ENCODE results near the gene SMARCE1.
A peak's percentile ranks its signal among the peaks of the same experiment; 100 is the strongest.

Gene SMARCE1

DNA sequence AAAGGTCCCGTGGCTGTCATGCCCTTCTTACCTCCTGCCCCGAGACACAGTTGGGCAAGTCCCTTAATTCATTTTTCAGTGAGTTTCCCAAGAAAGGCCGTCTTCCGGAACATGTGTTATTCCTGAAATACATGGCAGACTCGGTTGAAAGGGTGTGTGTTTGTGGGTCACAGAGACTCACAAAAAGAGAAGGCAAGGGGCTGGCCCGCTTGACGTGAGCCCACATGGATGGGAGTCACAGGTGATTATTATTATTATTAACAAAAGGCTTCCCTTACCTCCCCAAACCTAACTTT is 48.2 kb downstream of the SMARCE1 start:
- Histone ChIP-seq H4K20me1 (ENCODE audit: insufficient read depth, low read length) (no peaks in the 10 kb centered on the region), H3K4me3 (ENCODE audit: low read length) (no peak overlapping the region), H3K36me3 (replicated peaks; ENCODE audit: insufficient read depth, low read length) (no peaks in the 10 kb centered on the region), H3K4me1 (ENCODE audit: low read length) (peaks cover 18% of the 10 kb centered on the region), H3F3A (ENCODE audit: insufficient read depth, low read length) (0 out of 2 replicates have a peak, but pooled peaks cover 9% of the 10 kb centered on the region), H3K9me2 (replicated peaks; ENCODE audit: insufficient read depth, low read length) (no peaks in the 10 kb centered on the region), H3K9ac (ENCODE audit: low read length) (no peak overlapping the region), H3K27me3 (replicated peaks; ENCODE audit: insufficient read depth, low read length) (no peaks in the 10 kb centered on the region), H3K4me2 (ENCODE audit: low read depth, low read length) (no peak overlapping the region), H3K9me3 (replicated peaks; ENCODE audit: insufficient read depth, low read length) (no peaks in the 10 kb centered on the region), H3K27ac (ENCODE audit: low read length) (peak overlapping the region; percentile 46; the same call in 1 of the 2 replicates), H3K79me2 (ENCODE audit: low read length) (no peaks in the 10 kb centered on the region), H2AFZ (ENCODE audit: low read length) (peak overlapping the region; percentile 45; the same call in 1 of the 2 replicates)
- no peak for DNase-seq
- TF ChIP-seq, protein P1, sequence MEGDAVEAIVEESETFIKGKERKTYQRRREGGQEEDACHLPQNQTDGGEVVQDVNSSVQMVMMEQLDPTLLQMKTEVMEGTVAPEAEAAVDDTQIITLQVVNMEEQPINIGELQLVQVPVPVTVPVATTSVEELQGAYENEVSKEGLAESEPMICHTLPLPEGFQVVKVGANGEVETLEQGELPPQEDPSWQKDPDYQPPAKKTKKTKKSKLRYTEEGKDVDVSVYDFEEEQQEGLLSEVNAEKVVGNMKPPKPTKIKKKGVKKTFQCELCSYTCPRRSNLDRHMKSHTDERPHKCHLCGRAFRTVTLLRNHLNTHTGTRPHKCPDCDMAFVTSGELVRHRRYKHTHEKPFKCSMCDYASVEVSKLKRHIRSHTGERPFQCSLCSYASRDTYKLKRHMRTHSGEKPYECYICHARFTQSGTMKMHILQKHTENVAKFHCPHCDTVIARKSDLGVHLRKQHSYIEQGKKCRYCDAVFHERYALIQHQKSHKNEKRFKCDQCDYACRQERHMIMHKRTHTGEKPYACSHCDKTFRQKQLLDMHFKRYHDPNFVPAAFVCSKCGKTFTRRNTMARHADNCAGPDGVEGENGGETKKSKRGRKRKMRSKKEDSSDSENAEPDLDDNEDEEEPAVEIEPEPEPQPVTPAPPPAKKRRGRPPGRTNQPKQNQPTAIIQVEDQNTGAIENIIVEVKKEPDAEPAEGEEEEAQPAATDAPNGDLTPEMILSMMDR (IDR thresholded peaks at IDR 0.05; ENCODE audit: low read length): no peak
- TF ChIP-seq EZH2phosphoT487 (IDR thresholded peaks at IDR 0.05; ENCODE audit: low read length): no peak
- TF ChIP-seq EZH2 (optimal IDR thresholded peaks at IDR 0.05; ENCODE audit: low read depth, low read length): no peak

DNA sequence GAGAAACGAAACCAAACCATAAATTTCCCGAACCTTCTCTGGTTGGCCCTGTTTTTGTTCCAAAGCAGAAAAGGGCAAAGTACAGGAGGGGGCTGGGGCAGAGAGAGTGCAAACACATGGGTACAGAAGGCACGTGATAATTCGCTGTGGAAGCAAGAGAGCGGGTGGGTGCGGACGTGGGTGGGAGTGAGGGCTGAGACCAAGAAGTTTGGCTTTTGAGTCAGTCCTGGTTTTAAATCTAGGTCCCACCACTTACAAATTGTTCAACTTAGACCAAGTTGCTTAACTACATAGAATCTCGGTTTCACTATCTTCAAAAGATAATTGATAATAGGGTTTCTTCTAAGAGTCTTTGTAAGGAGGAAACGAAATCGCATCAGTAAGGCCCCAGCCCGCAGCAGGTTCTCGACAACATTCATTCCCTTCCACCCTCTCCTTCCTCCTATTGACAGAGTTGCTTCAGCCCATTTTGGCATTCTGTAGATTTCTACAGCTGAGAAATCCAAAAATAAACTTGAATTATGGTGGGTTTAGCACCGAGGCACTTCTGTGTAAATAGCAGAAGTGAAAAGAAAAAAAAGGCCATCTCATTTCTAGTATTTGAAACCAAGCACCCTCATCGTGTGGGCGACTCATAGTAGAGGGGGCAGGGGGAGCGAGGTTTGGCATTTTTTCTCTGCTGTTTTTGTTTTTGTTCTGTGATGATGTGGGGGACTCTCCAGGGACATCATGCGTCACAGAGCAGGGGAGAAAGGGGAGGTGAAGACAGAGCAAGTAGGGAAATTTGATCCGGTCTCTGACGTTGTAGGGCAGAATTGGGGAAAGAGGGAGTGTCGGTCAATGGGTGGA is 48.8 kb downstream of the SMARCE1 start:
- H3K4me1 ChIP-seq (ENCODE audit: low read length): peaks cover 18% of the 10 kb centered on the region
- H3K4me3 ChIP-seq (ENCODE audit: low read length): peak overlapping the region; percentile 15; the same call in 1 of the 2 replicates
- no peaks in the 10 kb centered on the region for H3K9me2 ChIP-seq (replicated peaks; ENCODE audit: insufficient read depth, low read length)
- no peaks in the 10 kb centered on the region for H3K36me3 ChIP-seq (replicated peaks; ENCODE audit: insufficient read depth, low read length)
- peak; percentile 38 for DNase-seq
- H4K20me1 ChIP-seq (ENCODE audit: insufficient read depth, low read length): no peaks in the 10 kb centered on the region
- peak overlapping the region; percentile 45 for H2AFZ ChIP-seq (ENCODE audit: low read length)
- H3K27me3 ChIP-seq (replicated peaks; ENCODE audit: insufficient read depth, low read length): no peaks in the 10 kb centered on the region
- peak overlapping the region; percentile 46; the same call in 1 of the 2 replicates for H3K27ac ChIP-seq (ENCODE audit: low read length)
- TF ChIP-seq EZH2phosphoT487 (IDR thresholded peaks at IDR 0.05; ENCODE audit: low read length) (no peak), EZH2 (optimal IDR thresholded peaks at IDR 0.05; ENCODE audit: low read depth, low read length) (no peak)
- TF ChIP-seq, protein P1 (IDR thresholded peaks at IDR 0.05; ENCODE audit: low read length): no peak
- 0 out of 2 replicates have a peak, but pooled peaks cover 9% of the 10 kb centered on the region for H3F3A ChIP-seq (ENCODE audit: insufficient read depth, low read length)
- no peaks in the 10 kb centered on the region for H3K79me2 ChIP-seq (ENCODE audit: low read length)
- peak overlapping the region; percentile 52 for H3K4me2 ChIP-seq (ENCODE audit: low read depth, low read length)
- H3K9me3 ChIP-seq (replicated peaks; ENCODE audit: insufficient read depth, low read length): no peaks in the 10 kb centered on the region
- H3K9ac ChIP-seq (ENCODE audit: low read length): peak overlapping the region; percentile 8; the same call in 1 of the 2 replicates

DNA sequence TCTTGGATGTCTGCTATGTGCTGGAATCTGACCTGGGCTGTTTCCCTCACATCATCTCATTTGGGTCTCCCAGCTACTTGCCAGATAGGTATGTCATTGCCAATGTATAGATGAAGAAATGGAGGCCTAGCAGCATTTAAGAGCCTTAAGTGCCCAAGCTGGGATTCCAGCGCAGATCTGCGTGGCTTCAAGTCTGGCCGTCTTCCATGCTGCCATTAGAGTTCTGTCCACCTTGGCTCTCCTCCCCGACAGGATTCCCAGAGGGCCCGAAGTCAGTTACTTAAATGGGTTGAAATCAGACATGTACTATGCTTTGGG is 49.4 kb downstream of the SMARCE1 start:
- no peaks in the 10 kb centered on the region for H3K27me3 ChIP-seq (replicated peaks; ENCODE audit: insufficient read depth, low read length)
- H3K4me1 ChIP-seq (ENCODE audit: low read length): peaks cover 18% of the 10 kb centered on the region
- peak overlapping the region; percentile 45 for H2AFZ ChIP-seq (ENCODE audit: low read length)
- H3K4me3 ChIP-seq (ENCODE audit: low read length): peak overlapping the region; percentile 15; the same call in 1 of the 2 replicates
- H3K9me3 ChIP-seq (replicated peaks; ENCODE audit: insufficient read depth, low read length): no peaks in the 10 kb centered on the region
- no peaks in the 10 kb centered on the region for H3K79me2 ChIP-seq (ENCODE audit: low read length)
- no peaks in the 10 kb centered on the region for H4K20me1 ChIP-seq (ENCODE audit: insufficient read depth, low read length)
- peak overlapping the region; percentile 52 for H3K4me2 ChIP-seq (ENCODE audit: low read depth, low read length)
- H3F3A ChIP-seq (ENCODE audit: insufficient read depth, low read length): 0 out of 2 replicates have a peak, but pooled peaks cover 9% of the 10 kb centered on the region
- DNase-seq: no peak
- peak overlapping the region; percentile 46; the same call in 1 of the 2 replicates for H3K27ac ChIP-seq (ENCODE audit: low read length)
- TF ChIP-seq EZH2phosphoT487 (IDR thresholded peaks at IDR 0.05; ENCODE audit: low read length) (no peak), EZH2 (optimal IDR thresholded peaks at IDR 0.05; ENCODE audit: low read depth, low read length) (no peak)
- TF ChIP-seq, protein P1 (IDR thresholded peaks at IDR 0.05; ENCODE audit: low read length): no peak
- H3K9me2 ChIP-seq (replicated peaks; ENCODE audit: insufficient read depth, low read length): no peaks in the 10 kb centered on the region
- peak overlapping the region; percentile 8; the same call in 1 of the 2 replicates for H3K9ac ChIP-seq (ENCODE audit: low read length)
- no peaks in the 10 kb centered on the region for H3K36me3 ChIP-seq (replicated peaks; ENCODE audit: insufficient read depth, low read length)

Data from MM.1S (cell line).